ENCODE results near the gene TBKBP1.
"Not testable (repeated sequence)": the region's sequence is repeated elsewhere in the genome, so short reads cannot be mapped to it uniquely, and the experiment has no call there.

The TBKBP1 gene

DNA sequence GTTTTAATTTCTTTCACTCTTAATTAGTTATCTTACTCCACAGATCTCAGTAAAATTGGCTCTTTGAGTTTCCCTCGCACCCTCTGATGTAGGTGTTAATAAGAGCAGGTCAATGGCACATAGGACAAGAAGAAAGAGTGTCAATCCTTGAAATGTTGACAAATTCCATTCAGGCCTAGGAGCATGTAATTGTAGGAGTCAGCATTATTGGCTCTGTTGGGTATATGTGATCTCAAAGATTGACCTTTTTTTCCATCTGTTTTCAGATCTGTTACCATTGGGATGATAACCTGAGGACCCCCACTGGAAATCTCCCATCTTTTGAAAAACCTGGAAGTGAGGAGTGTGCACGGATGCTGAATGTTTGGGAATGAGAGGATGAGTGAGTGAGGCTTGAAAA, 11.8 kb upstream of the TBKBP1 start:
- no peak for DNase-seq

DNA sequence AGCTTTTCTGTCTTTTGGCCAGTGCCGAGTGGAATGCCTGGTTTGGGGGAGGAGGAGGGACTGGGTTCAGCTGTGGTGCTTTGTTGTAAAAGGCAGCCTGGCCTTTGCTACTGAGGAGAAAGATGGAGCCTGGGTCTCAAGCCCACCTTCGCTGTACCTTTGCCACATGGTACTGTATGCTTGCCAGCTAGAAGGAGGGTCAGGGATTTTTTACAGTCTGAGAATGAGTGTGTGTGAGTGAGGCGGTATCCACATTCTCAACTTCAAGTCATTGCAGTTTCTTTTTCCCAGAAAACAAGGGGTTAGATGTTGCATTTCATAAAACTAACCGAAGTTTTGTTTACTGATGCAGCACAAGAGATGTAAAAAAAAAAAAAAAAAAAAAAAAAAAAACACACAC, 11.2 kb upstream of the TBKBP1 start:
- DNase-seq, result not testable (repeated sequence)

DNA sequence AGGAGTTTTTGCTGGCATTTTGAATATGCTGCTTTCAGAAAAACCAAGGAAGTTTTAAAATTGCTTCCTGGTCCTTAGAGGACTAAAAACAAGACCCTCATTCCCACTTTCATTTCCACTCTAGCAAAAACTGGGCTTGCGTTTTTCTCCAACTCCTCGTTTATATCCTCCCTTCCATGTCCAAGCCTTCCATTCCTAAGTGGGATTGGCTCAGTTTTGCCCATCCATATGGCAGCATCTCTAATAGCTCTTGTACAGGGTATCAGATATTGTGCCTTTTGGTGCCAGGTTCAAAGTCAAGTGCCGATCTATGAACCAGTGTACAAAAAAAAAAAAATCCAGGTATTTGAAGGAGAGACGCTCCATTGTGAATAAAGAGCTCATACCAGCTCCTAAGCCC, 9.9 kb upstream of the TBKBP1 start:
- no peak for DNase-seq

- no peak for DNase-seq
Observed at GRCh38 chr17:47684535-47685193, 9.3 kb upstream of the TBKBP1 start.

DNA sequence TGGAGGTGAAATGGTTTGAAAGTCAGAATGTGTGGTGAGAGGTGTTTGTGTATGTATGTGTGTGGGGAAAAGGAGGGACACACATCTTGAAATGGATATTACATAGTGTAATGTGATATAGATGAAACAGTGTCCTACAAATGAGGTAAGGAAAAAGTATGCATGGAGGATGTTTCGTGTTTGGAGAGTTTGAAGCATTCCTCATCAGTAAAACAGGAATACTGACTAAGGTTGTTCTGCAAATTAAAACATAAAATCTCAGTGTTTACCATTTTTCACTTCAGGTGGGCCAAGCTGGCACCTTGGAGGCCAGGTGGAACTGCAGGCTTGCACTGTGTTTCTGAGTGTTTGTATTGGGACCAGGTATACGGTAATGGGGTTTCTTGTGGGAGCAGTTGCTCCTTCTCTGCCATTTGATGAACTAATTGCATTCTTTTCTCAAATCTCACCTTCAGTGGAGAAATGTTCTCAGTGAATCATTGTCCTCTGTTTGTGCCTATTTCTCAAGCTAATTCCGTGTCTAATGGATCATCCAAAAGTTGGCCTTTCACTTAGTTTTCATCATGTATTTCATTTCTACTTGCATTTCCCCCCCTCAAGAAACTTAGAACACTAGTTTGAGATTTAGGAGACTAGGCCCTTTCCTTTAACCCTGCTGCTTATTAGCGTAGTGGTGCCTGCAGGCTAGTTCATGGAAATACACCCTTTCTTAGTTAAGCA, 8.2 kb upstream of the TBKBP1 start:
- DNase-seq, result no peak

- no peak for DNase-seq
Observed at GRCh38 chr17:47686276-47686635, 7.7 kb upstream of the TBKBP1 start.

- DNase-seq, result no peak
Observed at GRCh38 chr17:47686664-47687327, 7.2 kb upstream of the TBKBP1 start.

DNA sequence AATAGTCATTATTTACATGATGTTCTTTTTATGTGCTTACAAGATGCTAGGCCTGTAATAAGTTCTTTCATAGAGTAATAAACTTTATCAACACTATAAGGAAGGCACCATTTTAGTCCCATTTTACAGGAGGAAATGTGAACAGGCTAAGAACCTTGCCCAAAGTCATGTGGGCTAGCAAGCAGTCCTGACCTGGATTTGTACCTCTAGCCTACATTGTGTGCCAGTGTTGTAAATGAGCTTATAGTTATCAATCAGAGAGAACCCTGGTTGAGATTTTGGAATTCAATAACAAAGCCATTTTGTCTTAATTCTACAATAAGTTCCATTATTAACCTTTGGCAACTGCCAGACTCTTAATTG, 6.7 kb upstream of the TBKBP1 start:
- DNase-seq, result no peak

DNA sequence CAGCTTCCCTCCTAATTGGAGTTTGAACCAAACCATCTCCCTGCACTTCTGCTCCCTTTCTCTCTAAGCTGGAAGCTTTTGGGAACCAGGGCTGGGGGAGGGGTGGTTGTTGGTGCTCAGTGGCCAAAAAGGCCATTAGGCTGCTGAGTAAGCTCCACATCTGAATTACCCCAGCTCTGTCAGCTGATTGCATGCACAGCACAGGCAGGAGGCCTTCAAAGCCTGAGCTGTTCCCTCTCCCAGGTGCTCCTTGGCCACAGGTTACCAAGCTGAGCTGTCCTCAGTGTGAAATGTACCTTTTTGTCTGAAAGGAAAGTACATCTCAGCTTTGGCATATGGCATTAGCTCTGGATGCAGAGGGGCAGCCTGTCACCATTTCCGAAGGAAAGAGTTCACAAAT, 6.2 kb upstream of the TBKBP1 start:
- no peak for DNase-seq

- no peak for DNase-seq
Observed at GRCh38 chr17:47690121-47690520, 3.8 kb upstream of the TBKBP1 start.

- no peak for DNase-seq
Observed at GRCh38 chr17:47692137-47692894, 1.6 kb upstream of the TBKBP1 start.

DNA sequence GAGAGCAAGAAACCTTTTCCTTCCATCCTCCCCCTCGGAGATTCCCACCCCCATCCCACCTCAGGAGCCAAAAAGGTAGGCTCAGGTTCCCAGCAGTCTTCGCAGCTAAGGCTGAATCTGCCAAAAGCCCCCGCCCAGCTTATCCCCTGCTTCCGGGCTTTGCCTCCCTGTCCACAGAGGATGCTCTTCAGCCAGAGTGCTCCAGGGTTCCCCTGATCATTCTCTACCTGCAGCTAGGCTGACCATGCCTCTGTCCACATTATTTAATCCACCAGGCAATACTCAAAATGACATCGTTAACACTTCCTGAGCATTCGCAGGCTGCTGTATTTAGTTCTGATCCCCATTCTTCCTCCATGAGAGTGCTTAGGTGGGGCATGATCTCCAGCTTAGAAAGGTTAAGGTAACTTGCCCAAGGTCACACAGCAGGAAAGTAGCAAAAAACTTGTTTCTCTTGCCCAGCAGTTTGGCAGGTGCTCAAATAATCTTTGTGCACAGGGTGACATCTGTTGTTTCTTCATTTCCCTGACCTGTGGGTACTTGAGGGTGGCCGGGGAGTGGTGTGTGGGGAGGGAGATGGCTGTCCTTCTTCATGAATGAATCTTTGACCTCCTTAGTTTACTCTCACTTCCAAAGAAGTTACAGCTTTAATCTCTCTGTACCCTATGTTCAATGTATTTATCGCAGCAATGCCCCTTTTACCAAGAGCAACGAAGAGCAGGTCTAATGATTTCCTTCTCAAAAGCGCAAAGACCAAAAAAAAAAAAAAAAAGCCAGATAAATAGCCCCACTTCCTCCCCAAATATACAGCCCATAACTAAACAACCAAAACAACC, 848 bp upstream of the TBKBP1 start:
- DNase-seq, result no peak

- DNase-seq, result no peak
Observed at GRCh38 chr17:47694581-47695428, 844 bp downstream of the TBKBP1 start.

DNA sequence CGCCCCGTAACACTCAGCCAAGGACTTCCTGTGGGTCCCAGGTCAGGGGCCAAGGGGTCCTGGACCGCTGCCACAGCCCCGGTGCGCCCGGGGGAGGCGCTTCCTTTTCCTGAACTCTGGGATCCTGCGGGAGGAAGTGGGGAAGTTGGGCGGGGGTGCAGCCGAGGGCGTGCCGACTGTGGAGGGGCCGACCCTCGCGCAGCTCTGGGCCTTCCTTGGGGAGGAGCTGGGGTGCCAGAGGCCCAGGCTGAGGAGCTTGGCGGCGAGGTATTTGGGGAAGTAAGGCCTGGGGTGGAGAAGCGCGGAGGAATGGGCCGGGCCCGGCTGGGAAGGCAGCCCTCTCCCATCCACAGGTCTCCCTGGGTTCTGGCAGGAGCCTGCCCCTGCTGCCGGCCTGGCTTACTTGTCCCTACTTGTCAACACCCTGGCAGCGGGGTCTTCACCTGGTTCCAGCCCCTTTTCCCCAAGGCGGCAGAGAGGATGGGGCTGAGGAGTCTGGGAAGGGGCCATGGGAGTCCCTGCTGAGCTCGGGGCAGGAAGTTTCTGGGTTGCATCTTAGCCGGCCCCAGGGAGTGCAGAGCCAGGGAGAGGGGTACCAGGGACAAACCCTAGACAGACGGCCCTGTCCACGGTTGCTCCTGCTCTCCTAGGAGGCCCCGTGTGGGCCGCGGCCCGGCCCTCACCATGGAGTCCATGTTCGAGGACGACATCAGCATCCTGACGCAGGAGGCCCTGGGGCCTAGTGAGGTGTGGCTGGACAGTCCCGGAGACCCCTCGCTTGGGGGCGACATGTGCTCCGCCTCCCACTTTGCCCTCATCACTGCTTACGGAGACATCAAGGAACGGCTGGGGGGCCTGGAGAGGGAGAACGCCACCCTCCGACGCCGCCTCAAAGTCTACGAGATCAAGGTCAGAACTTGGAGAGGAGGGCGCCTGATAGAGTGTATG, 1.7 kb downstream of the TBKBP1 start:
- no peak for DNase-seq

DNA sequence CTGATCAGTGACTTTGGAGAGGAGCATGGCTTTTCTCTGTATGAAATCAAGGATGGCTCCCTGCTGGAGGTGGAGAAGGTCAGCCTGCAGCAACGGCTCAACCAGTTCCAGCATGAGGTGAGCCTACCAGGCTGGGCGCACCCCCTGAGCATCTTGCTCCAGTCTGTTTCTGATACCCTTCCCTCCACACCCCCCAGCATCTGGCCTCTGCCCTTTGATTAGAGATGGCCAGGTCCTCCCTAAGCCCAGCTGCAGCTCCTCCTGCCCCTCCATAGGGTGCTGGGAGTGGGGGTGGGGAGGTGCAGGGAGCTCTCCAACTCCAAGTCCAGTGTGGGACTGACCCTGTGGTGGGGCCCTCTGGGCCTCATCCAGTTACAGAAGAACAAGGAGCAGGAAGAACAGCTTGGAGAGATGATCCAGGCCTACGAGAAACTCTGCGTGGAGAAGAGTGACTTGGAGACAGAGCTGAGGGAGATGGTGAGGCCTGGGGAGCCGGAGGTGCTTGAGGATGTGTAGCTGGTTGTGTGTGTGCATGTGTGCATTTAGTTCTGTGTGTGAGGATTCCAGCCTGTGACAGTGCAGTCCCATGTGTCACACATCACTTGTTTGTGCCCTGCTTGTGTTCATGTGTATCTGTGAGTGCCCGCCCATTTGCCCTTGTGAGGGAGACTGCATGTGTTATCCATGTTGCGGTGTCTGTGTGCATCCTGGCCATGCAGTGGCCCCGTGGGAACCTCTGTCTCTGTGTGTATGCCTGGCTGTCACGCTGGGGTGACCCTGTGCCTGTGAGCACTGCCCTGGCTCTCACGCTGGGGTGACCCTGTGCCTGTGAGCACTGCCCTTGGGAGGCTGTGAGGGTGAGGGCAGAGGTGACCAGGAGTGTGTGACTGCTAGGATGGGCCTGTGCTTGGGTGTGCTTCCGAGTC, 3.0 kb downstream of the TBKBP1 start:
- DNase-seq, result no peak

- no peak for DNase-seq
Observed at GRCh38 chr17:47697906-47698711, 4.1 kb downstream of the TBKBP1 start.

GRCh38 chr17:47698749-47699535, 5.0 kb downstream of the TBKBP1 start:
- peak; percentile 73 to 82 for DNase-seq

DNA sequence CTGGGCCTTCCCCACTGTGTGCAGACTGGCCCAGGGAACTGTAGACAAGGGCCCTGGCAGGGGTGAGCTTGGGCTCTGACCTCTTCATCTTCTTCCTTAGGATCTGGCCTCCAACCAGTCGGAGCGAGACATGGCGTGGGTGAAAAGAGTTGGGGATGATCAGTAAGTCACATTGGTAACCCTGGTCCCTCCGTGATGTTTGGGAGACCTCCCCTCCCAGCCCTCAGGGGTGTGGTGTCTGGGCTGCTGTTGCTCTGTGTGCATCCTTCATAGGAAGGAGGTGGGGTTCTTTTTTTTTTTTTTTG, 5.5 kb downstream of the TBKBP1 start:
- DNase-seq, result no peak

Measured in CD4-positive, alpha-beta T cell treated with Interleukin-1 beta for 1 hour (primary cell).